GM19023 (cell line): ENCODE data around the gene EPHB1.
"Not testable (repeated sequence)": the region's sequence is repeated elsewhere in the genome, so short reads cannot be mapped to it uniquely, and the experiment has no call there.

Experiments
- ATAC-seq: cut with Tn5 transposase; IDR thresholded peaks from one replicate; pipeline ENCODE4 v1.9.1; 2021; ENCODE audit warnings: mild to moderate bottlenecking, moderate library complexity; ENCODE audit not compliant: unreplicated experiment

Gene EPHB1

GRCh38 chr3:134985864-134986715 lies 191.0 kb downstream of the EPHB1 start:
- ATAC-seq = no peak

DNA sequence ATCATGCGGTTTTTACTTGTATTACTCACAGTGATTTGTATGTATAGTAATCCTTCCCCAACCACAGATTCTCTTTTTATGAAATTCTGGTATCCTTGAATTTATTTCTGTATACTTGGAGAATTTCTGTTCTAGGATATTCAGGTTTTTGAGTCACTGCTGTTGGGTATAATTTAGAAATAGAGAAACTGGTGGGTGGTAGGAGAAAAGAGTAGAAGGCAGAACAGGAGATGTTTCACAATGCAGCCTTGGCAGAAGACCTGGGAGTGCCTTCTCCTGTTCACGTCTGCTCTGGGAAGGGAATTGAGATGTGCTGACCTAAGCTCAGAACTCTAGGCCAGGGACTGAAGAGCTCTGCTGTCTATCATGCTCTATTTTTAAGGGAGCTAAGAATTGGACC lies 193.6 kb downstream of the EPHB1 start:
- ATAC-seq = no peak

DNA sequence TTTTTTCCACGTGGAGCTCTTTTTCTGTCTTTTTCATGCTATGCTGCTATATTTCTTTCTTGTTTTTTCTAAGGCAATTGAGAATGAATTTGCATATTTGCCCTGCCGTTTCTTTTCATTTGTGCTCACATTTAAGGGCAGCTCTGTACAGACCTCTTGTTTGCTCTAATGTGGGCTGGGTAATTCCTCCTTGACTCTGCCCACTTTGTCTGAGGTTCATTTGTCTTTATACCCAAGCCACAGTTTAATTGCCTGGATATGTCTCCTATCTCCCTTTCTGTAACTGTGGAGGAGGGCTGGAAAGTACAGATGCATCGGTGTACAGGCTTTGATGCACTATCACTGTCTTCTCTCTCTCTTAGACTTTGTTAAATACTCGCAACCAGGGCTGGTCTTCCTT lies 195.9 kb downstream of the EPHB1 start:
- no peak for ATAC-seq

DNA sequence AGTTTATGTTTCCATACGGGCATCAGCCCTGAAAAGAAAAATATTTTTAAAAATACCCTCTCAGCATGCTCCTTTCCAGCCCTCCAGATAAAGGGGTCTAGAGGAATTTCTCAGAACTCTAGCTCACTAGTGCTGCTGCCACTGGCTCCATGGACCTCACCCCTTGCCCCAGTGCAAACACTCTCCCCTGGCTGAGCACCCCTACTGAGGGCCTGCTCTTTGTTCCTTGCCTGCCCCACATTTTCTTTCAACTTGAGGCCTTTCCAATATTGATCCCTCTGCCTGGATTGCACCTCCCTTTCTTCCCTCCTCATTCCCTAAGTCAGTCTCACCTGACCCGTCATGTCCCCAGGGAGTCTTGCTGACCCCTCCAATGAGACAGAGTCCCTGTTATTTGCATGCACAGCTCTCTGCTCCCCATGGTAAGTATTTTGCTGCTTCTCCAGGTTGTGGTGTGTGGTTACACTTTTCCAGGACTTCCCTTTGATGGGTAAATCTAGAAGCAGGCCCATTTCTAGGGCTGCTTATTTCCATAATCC lies 196.5 kb downstream of the EPHB1 start:
- ATAC-seq = no peak

- ATAC-seq = no peak
Observed at GRCh38 chr3:134992180-134992579, 197.1 kb downstream of the EPHB1 start.

DNA sequence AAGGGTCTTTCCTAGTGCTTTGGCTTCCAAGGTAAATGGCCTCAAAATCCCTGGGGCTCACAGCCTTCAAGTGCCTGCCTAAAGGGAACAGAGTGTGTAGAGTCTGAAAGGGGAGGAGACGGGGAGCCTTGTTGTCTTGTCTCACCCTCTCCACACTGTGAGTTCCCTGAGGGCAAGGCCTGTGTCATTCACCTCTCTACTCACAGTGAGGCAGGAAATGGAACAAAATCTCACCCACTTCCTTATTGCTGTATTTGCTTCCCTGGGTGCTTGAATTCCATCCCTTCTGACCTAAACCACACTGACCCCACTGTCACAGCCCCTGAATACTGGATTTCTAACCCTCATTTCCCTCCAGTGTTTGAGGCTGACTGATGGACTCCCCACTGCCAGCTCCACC lies 197.5 kb downstream of the EPHB1 start:
- no peak for ATAC-seq

GRCh38 chr3:134993011-134993410 lies 198.0 kb downstream of the EPHB1 start:
- no peak for ATAC-seq

DNA sequence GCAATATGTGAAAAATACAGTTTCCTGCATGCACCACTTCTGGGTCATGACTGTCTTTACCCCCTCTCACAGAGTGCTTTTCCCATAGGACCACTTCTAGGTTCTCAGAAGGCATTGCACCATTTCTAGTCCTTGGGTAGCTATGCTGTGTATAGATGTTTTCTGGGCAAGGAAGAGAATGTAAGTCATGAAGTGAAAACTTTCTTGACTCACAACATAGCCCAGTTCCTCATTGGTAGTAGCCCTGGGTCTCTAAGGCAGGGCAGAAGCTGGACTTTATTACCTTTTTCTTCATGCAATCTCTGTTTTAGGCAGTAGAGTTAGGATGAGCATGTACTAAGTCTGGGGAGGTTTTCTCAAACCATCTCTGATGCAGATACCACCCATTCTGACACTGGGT lies 203.1 kb downstream of the EPHB1 start:
- no peak for ATAC-seq

GRCh38 chr3:134998855-134999254 lies 203.8 kb downstream of the EPHB1 start:
- ATAC-seq = no peak

- no peak for ATAC-seq
Observed at GRCh38 chr3:135000465-135000864, 205.4 kb downstream of the EPHB1 start.

DNA sequence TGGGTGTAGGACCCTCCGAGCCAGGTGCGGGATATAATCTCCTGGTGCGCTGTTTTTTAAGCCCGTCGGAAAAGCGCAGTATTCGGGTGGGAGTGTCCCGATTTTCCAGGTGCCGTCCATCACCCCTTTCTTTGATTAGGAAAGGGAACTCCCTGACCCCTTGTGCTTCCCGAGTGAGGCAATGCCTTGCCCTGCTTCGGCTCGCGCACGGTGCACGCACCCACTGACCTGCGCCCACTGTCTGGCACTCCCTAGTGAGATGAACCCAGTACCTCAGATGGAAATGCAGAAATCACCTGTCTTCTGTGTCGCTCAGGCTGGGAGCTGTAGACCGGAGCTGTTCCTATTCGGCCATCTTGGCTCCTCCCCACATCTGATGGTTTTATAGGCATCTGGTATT lies 210.6 kb downstream of the EPHB1 start:
- ATAC-seq = not testable (repeated sequence)

DNA sequence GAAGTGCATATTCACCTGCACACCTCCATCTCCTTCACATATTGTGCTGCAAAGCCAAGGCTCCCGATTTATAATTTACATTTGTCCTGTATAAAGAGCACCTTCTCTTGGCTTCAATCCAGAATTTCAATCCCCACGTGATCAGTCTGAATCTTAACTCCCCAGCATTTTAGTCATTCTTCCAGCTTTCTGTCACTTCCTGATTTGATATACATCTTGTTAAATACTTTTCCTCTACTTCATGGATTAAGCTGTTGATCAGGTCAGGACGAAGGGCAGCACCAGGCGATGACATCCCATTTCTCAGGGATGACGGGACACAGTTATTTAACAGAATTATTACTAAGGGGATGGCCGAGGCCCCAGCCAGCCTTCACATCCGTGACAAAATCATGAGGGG lies 212.5 kb downstream of the EPHB1 start:
- no peak for ATAC-seq

DNA sequence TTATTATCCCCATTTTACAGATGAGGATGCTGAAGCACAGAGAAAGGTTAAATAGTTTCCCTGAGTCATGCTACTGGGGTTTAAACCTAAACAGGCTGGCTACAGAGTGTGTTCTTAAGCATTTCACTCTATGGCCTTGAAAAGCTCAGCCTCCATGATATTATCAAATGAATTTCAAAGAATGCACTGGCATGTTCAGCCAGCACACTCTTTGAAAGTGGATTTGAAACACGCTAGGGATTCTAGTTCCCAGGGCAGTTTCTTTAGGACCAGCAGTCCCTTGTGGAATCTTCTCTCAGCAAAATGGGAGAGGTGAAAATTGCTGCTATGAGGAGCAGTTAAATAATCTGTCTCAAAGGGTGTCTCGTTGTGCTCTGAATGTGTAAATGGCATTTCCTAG lies 213.3 kb downstream of the EPHB1 start:
- ATAC-seq = no peak

DNA sequence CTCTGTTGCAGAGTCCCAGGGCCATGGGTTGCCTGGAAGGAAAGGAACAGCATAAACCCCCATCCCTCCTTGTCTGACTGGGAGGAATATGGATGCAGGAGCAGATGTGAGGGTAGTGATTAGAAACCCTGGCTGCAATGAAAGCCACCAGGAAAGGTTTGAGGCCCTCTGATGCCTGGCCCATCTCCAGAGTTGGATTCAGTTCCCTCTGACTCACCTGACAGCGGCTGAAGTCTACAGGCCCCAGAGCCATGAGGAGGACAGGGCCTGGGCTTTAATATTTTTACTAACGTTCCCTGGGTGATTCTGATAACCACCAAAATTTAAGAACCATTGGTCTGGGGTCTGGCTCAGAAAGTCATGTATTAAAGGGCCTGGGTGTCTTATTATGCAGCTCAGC lies 214.0 kb downstream of the EPHB1 start:
- ATAC-seq = no peak

- ATAC-seq = no peak
Observed at GRCh38 chr3:135012101-135012500, 217.0 kb downstream of the EPHB1 start.

- no peak for ATAC-seq
Observed at GRCh38 chr3:135013206-135013605, 218.1 kb downstream of the EPHB1 start.

GRCh38 chr3:135014566-135014965 lies 219.5 kb downstream of the EPHB1 start:
- ATAC-seq = no peak

- no peak for ATAC-seq
Observed at GRCh38 chr3:135017003-135017893, 222.2 kb downstream of the EPHB1 start.

GRCh38 chr3:135018149-135018923 lies 223.3 kb downstream of the EPHB1 start:
- peak; percentile 81 for ATAC-seq

DNA sequence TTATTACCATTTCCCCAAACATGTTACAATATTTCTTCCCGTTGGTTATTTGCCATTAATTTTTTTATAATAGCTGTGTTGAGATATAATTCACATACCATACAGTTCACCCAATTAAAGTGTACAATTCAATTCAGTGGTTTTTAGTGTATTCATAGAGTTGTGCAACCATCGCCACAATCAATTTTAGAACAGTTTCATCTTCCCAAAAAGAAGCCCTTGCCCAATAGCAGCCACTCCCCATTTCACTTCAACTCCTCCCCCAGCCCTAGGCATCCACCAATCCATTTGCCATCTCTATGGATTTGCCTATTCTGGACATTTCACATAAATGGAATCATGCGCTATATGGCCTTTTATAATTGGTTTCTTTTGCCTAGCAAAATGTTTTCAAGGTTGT lies 225.1 kb downstream of the EPHB1 start:
- ATAC-seq = no peak
